ENCODE data around the gene FGD4.
A peak's percentile ranks its signal among the peaks of the same experiment; 100 is the strongest.

The FGD4 gene

DNA sequence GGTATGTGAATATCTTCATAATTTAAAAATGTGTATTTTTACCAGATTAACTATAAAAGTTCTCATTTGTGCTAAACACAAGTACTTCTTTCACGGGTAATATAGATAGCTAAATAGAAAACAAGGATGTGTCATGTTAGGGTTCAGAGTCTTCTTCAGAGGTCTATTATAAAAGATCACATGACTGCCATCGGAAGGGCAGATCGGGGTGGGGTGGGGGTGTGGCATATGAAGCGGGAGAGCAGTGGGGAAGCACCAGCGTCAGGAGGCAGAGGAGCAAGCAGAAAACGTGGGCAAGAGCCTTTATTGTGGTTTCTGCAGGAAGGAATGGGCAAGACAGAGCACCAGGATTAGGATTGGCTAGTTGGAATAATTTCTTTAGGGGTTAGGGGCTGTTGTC is 216.1 kb downstream of the FGD4 start:
- DNase-seq, result no peak

DNA sequence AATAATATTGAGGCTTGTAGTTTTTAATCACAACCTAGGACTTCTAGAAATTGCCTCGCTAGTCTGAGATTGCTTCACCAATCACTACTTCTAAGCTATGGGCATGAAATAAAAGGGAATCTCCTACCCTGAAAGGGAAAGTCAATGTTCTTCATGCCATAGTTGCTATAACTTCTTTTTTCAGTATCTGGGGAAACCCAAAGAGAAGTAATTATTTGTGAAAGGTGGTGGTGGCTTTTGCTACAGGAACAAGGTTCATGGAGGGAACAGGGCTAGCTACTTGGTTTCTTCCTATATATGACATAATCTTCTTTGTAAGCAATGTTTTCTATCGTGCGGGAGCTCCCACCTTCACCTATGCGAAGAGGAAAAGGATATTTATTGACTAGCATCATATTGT is 218.2 kb downstream of the FGD4 start:
- no peak for DNase-seq

DNA sequence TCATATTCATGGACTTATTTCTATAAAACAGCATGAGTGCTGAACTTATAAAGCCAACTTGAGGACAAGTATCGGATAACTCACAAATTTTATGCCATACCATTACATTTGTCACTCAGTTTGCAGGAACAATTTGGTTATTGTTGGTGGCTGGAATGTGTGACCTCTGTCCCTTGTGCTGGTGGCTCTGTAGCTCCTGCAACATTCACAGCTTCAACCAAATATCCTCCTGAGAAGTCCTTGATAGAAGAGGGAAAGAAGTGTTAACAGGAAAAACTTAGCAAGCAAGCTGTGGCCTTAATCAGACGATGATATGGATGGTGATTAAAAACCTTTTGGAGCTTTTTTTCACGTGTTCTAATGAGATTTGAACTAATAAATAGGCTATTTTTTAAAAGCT is 218.8 kb downstream of the FGD4 start:
- DNase-seq, result peak; percentile 11

DNA sequence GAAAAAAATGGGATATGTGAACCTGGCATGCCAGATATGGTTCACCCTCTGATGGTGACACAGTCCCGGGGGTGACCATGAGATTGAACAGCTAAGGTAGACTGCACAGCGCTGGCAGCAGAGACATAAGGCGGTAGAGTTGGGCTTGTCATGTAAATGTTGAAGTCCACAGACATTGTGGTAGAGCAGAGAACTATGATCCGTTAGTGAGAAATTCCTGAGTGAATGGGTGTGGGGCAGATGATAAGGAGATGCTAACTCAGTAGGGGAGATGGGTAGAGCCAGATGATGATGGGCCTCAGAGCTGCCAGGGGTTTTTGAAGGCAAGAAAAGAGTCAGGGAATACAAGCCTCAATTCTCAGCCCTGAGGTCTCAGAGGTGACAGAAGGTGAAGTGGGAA is 228.6 kb downstream of the FGD4 start:
- no peak for DNase-seq

DNA sequence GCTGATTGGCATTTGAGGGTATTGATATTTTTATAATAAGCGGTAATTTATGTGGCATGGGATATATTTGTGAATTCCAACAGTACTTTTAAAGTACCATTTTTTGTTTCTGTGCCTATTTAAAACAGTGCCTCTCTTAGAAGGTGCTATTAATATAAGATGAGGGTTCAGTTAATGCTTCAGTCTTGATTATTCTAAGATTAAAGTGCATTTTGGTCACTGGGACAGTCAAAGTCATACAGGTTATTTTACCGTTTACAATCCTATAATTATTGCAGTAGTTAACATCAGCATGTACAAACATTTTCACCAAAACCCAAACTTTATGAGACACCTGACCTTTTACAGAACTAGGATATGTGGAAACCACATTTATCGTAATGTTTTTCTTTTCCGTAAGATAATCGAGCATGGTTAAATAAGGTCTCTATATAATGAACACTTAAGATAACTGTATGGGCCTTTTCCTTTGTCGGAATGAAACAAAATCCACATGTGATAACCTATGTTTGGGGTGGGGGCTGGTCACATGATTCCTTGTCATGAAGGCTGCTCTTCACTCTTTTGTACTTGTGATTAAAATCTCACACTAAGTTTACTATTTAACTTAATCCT is 242.0 kb downstream of the FGD4 start:
- no peak for DNase-seq

DNA sequence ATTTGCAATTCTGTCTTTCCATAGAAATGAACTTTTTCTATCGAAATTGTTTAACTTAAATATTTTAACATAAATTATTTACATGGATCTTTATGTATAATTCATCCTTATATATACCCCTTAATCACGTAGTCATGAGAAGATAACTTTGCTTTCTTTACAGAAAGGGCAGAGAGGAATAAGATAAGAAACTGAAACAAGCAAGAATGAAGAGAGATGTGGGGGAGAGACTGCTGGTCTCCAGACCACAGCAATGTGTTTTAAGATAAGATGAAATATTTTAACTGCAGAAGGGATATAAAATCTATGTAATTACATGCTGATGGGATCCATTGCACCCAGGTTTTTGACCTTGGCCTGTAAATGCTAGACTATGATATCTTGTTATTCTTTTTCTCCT is 245.1 kb downstream of the FGD4 start:
- DNase-seq, result no peak

DNA sequence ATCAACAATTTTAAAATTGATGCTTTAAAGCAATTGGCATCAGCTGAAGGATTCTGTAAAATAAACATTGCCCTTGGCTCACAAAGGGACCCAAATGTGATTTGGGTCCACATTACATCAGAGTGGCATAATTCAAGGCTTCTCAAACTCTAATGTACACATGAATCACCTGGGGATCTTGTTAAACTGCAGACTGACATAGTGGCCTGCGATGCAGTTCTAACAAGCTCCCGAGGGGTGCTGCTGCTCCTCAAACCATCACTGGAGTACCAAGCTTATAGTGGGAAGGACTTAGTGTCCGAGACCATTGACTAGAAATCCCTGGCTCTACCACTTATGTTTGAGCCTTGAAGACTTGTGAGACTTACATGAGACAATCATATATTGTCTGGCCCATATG is 247.9 kb downstream of the FGD4 start:
- DNase-seq, result peak; percentile 43

DNA sequence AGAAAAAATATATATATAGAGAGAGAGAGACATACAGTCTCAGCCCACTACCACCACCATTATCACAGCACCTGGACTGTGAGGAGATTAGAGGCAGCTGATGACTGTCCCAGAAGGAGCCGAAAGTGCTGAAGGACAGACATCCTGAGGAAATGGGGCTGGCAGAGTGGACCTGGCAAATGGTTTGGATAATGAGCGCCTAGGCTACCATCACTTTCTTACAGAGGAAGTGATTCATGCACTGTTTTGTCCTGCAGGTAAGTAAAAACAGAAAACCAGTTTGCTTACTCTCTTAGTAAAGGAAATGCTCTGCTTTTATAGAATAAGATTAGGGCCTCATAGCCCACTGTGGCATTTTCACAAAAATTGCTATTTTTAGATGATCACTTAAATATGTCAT is 251.2 kb downstream of the FGD4 start:
- DNase-seq, result no peak

DNA sequence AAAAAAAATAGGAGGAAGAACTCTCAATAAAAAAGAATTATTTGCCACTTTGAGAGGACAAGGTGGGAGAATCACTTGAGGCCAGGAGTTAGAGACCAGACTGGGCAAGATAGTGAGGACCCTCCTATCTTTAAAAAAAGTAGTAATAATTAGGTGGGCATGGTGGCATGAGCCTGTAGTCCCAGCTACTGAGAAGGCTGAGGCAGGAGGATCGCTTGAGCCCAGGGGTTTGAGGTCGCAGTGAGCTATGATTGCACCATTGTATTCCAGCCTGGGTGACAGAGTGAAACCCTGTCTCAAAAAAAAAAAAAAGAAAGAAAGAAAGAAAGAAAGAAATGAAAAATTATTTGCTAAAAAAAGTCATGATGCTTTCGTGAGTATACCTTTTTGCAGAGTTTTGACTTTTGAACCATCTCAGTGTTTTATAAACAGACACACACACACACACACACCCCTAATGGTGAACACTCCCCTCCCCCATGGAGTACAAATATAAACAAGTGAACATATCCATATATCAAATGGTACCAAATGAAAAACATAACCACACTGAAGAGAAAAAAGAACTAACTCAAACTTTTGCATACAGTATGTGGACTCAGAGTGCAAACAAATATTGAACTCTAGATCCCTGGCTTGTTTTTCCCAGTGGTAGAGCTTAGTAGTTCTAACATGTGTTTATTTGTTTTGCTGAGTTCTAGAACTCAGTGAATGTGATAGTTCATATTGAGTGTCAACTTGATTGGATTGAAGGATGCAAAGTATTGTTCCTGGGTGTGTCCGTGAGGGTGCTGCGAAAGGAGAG is 252.0 kb downstream of the FGD4 start:
- no peak for DNase-seq

DNA sequence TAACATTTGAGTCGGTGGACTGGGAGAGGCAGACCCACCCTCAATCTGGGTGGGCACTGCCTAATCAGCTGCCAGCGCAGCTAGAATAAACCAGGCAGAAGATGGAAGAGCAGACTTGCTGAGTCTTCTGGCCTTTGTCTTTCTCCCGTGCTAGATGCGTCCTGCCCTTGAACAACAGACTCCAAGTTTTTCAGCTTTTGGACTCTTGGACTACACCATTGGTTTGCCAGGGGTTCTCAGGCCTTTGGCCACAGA is 252.5 kb downstream of the FGD4 start:
- DNase-seq, result no peak

DNA sequence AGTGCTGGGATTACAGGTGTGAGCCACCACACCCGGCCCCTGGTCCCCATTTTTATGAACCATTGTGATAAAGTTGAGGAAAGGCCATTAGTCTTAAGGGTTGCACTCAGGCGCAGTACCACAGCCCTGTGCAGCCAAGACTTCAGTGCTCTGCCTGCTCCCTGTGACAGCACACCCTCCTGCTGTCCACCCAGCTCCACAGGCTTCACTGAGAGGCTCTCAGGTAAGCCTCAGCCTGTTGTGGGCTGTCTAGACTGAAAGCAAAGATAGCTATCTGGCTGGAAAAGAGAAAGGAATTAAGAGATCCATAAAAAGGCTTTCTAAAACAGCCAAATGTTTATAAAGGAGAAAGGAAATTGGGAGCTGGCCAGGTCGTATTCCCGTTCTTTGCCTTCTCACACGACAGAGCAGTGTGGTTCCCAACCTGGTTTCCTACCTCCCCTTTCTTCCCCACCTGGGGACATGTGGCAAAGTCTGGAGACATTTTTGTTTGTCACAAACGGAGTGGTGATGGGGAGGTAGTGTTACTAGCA is 260.6 kb downstream of the FGD4 start:
- no peak for DNase-seq

DNA sequence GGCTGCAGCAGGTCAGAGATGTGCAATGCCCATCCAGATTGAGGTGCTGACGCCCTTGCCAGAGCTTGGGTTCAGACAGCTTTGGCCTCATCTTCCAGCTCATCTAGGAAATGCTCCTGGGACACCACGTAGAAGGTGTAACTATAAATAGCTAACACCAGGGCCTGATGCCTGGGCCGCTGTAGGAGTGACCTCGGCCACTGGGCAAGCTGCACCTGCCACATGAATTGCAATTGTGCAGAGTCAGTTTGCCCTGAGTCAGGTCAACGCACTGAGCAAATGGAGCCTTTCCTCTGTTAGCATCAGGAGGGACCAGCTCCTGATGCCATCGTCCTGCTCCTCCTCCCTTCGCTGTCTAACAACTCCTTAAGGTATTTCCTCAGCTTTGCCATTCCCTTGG is 262.3 kb downstream of the FGD4 start:
- DNase-seq, result no peak

DNA sequence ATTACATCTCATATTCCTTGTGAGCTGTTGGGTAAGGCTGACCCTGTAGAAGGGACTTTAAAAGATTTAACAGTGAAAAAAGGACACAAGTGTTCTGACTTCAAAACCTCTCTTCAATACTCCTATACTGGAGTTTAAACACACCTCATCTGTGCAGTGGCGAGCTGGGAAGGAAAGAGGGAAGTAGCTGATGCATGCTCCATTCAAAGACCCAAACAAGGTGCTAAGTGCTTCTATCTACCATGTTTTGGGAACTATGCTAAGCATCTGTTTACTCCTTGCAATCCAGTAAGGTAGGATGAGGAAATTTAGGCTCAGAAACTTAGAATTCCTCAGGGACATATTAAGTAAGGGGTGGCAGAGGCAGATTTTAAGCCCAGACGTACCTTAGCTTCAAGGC is 263.3 kb downstream of the FGD4 start:
- no peak for DNase-seq

DNA sequence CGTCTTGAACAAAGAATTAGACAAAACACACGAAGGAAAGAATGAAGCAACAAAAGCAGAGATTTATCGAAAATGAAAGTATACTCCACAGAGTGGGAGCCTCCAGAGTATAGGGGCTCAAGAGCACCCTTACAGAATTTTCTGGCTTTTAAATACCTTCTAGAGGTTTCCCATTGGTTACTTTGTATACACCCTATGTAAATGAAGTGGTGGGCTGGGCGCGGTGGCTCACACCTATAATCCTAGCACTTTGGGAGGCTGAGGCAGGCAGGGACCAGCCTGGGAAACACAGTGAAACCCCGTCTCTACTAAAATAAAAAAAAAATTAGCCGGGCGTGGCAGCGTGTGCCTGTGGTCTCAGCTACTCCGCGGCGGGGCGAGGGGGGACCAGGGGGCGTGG is 266.7 kb downstream of the FGD4 start:
- DNase-seq, result no peak

DNA sequence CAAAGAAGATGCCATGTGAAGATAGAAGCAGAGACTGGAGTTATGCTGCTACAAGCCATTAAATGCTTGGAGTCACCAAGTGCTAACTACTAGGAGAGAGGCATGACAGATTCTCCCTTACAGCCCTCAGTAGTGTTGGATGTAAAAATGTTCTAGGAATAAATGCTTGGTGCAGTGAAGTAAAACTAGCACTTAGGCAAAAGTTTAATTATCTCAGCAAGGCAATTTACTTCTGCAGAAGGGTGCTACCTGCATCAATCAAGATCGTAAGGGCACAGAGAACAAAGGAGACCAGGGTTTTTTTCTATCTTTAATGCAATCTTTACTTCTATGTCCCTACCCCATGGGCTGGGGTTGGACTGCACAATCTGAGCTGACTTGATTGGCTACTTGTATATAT is 270.2 kb downstream of the FGD4 start:
- DNase-seq, result no peak

DNA sequence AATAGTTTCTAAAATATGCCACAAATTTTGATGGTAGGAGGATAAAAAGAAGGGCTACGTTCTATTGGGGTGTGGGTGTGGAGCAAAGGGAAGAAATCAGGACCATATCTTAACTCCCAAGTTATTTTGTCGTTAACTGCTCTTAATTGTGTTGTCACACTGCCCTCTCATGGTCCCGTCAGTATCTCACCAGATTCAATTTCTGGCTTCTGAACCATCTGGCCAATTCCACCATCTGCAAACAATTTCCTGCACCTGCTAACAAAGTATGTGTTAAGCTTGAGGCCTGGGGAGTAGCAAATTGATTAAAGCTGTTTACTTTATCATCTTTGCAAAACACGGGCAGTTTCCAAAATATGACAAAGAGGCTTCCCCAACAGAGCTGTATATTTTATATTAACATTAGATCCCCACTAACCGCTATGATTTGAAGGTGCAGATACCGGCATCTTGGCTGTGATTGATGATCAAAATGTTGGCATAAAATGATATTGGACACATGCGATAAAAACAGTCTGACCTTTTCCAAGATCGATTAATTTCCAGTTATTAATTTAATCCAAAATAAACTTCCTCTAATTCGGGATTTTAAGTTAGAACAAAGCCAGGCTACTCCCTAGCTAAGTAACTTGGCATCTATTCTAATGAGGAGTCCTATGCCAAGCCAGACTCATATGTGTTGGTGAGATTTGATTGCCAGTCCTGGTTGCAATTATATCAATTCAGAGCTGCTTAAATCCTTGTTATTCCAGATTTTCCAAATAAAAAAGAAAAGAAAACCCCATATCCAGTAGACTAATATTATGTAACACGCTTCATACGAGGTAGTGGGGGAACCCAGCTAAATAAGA is 272.8 kb downstream of the FGD4 start:
- DNase-seq, result peak; percentile 92

DNA sequence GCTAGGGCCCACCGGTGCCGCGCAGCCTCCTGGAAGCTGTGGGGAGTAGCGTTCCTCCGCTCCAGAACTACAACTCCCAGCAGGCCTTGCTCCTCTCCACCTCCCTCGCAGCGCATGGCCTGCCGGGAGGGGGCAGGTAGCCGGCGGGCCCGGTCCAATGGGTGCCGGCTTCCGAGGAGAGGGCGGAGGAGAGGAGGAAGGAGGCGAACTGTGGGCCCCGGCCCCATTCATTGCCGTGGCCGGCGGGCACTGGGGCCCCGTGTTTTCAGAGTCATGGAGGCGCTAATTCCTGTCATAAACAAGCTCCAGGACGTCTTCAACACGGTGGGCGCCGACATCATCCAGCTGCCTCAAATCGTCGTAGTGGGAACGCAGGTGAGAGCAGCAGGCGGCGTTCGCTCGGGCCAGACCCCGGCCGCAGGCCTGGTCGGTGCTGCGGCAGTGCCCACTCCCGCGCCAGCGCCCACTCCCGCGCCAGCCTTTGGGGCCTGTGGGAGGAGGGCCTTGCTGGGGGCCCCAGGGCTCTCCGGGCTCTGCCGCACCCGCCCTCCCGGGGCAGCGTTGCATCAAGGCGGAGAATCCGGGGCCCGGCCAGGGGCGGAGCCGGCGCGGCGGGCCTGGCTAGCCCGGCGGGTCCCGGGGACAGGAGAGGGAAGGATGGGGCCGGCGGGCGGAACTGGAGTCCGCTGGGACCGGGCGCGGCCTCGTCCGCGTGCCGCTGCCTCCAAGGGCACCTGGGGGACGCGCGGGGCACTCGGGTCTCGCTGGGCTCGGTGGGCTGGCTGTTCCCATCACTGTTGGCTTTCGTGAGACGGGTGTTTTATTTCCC is 279.9 kb downstream of the FGD4 start, which contains the start of gene DNM1L:
TSS of gene DNM1L (plus strand) at position 211 of the 829 bp plus-strand sequence. CDS start at position 274, 63 bp downstream.
- peak; percentile 99 for DNase-seq

DNA sequence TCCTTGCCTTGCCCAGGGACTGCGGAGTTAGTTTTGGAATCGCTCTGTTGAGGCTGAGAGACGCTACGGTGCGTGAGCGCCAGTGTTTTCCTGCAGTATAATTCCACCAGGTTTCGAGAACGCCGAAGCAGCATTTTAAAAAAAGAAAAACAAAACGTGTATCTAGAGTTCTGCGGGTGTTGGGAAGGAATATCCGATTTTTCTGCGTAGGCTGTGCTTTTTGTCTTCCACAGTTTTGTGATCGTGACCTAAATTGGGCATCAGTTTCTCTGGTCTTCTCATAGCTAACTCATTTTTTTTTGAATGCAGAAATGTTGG is 280.5 kb downstream of the FGD4 start:
- DNase-seq, result no peak

DNA sequence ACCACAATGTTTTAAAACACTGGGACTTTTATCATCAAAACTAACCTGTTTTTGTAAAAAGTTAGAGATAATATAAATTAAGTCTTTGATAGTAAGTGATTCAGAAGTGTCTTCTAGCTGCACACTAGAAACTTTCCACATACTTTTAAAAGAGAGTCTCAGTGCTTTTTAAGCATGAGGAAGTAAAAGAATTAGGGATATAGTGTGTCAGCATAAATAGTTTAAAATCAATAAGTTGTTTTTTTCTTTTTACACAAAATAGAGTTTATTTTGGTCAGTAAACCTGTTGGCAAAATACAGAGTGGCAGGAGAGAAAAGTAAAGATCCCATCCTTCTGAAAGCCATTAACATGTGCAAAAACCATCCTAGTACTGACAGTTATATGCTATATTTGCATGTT is 281.4 kb downstream of the FGD4 start:
- no peak for DNase-seq

DNA sequence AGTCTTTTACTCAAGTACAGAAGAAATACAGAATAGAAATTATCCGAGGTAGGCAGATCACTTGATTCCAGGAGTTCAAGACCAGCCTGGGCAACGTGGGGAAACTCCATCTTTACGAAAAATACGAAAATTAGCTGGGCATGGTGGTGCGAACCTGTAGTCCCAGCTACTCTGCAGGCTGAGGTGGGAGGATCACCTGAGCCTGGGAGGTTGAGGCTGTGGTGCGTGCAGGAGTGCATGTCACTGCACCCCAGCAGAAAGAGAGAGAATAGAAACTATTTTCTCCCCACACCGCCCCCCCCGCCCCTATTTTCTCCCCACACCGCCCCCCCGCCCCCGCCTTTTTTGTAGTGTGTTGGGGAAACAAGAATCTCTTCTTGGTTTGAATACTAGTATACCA is 281.9 kb downstream of the FGD4 start:
- no peak for DNase-seq

DNA sequence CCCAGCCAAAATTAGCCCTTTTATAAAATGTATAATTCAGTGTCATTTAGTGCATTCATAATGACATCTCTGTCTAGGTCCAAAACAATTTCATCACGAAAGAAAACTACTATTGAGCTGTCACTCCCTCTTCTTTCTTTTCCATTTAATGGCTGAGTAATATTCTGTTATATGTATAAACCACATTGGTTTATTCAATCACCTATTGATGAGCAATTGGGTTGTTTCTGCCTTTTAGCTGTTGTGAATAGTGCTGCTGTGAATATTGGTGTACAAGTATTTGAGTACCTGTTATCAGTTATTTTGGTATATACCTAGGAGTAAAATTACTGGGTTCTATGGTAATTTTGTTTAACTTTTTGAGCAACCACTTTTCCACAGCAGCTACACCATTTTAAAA is 287.0 kb downstream of the FGD4 start:
- no peak for DNase-seq

DNA sequence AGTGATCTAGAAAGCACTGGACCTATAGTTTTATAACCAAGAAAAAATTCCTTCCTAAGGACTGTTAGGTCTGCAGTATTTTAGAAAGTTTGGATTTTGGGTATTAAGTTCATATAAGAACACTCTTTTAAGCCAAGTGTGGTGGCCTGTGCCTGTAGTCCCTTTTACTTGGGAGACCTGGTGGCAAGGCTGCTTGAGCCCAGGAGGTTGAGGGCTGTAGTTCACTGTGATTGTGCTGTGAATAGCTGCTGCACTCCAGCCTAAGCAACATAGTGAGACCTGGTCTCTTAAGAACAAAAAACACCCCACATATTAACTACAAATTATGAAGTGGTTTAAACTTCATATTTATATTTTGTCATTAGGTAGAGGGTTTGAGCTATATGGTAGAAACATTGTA is 289.4 kb downstream of the FGD4 start:
- peak; percentile 59 for DNase-seq

DNA sequence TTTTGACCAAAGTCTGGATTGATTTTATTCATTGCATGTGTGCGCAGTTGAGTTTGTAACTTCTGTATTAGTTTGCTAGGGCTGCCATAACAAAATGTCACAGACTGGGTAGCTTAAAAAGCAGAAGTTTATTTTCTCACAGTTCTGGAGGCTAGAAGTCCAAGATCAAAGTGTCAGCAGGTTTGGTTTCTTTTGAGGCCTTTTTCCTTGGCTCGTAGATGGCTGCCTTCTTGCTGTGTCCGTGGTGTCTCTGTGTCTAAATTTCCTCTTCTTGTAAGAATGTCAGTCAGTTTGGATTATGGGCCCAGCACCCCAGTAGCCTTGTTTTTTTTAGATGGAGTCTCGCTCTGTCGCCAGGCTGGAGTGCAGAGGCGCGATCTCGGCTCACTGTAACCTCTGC is 291.6 kb downstream of the FGD4 start:
- DNase-seq, result peak; percentile 27

All from NCI-H82 (cell line).